IgD-negative memory B cell (primary cell): ENCODE measurements around the gene IGFLR1. TPM values are rescaled to one million over a fixed set of nuclear protein-coding genes. Genes with fewer than 3 reads are reported as not detected.
A peak's percentile ranks its signal among the peaks of the same experiment; 100 is the strongest.

Experiments
- H3K27ac Mint-ChIP-seq, 3 donors: one replicate each; pipeline ENCODE4 v1.8.0; 2020 to 2022; ENCODE audit warnings: mild to moderate bottlenecking in 3 of 3, mixed read lengths in 3 of 3, moderate library complexity in 1 of 3
- H3K27me3 Mint-ChIP-seq: one replicate; pipeline ENCODE4 v1.8.0; 2021; ENCODE audit warnings: mixed read lengths
- H3K36me3 Mint-ChIP-seq: one replicate; pipeline ENCODE4 v1.8.0; 2020; ENCODE audit warnings: mild to moderate bottlenecking, mixed read lengths
- H3K4me1 Mint-ChIP-seq, 3 donors: one replicate each; pipeline ENCODE4 v1.8.0; 2020 to 2022; ENCODE audit warnings: mixed read lengths in 3 of 3, mild to moderate bottlenecking in 1 of 3
- H3K4me3 Mint-ChIP-seq, 4 donors: one replicate each; pipeline ENCODE4 v1.8.0; 2020 to 2022; ENCODE audit warnings: mild to moderate bottlenecking in 4 of 4, mixed read lengths in 4 of 4, moderate library complexity in 3 of 4
- H3K9me3 Mint-ChIP-seq, 3 donors: one replicate each; pipeline ENCODE4 v1.8.0; 2020 to 2021; ENCODE audit warnings: mixed read lengths in 3 of 3, mild to moderate bottlenecking in 1 of 3
- polyA plus RNA-seq: library from polyadenylated mRNA; unstranded; fragments of 300-500 nt; fragmentation: Illumina TruSeq; gene quantifications from one replicate; pipeline ENCODE4 v1.2.3, GENCODE V29; 2021

IGFLR1 gene
- 140 TPM for polyA plus RNA-seq

- H3K27me3 Mint-ChIP-seq, result no peaks in the 10 kb centered on the region
- peak within 1 kb of the TSS; percentile 90 to 100 (median 94) for H3K4me3 Mint-ChIP-seq
- H3K9me3 Mint-ChIP-seq, result no peaks in the 10 kb centered on the region
- H3K27ac Mint-ChIP-seq, result peak within 1 kb of the TSS; percentile 89 to 99 (median 98)
- peaks cover 8% of the 10 kb centered on the region for H3K36me3 Mint-ChIP-seq
- peaks cover 17 to 38% (median 34%) of the 10 kb centered on the region in 3 donors for H3K4me1 Mint-ChIP-seq
Observed at GRCh38 chr19:35742121-35742724, at the start of gene IGFLR1. IGFLR1 (minus strand) TSS chr19:35742452; CDS start chr19:35741180, 1,272 bp downstream.

- Mint-ChIP-seq H3K9me3 (no peaks in the 10 kb centered on the region), H3K4me1 (no peaks in the 10 kb centered on the region), H3K27ac (no peak overlapping the region), H3K4me3 (no peak overlapping the region), H3K36me3 (no peaks in the 10 kb centered on the region), H3K27me3 (peaks cover 12% of the 10 kb centered on the region)
Observed at GRCh38 chr19:35791814-35792279, 49.6 kb upstream of the IGFLR1 start.

GRCh38 chr19:35790981-35791813 lies 48.9 kb upstream of the IGFLR1 start:
- no peaks in the 10 kb centered on the region for H3K36me3 Mint-ChIP-seq
- H3K4me1 Mint-ChIP-seq, result no peaks in the 10 kb centered on the region
- H3K9me3 Mint-ChIP-seq, result no peaks in the 10 kb centered on the region
- peaks cover 9% of the 10 kb centered on the region for H3K27me3 Mint-ChIP-seq
- H3K27ac Mint-ChIP-seq, result no peak overlapping the region
- no peak overlapping the region for H3K4me3 Mint-ChIP-seq

GRCh38 chr19:35789978-35790944 lies 48.0 kb upstream of the IGFLR1 start:
- no peaks in the 10 kb centered on the region for H3K4me1 Mint-ChIP-seq
- no peaks in the 10 kb centered on the region for H3K9me3 Mint-ChIP-seq
- no peaks in the 10 kb centered on the region for H3K36me3 Mint-ChIP-seq
- H3K27ac Mint-ChIP-seq, result no peak overlapping the region
- no peak overlapping the region for H3K4me3 Mint-ChIP-seq
- H3K27me3 Mint-ChIP-seq, result peaks cover 7% of the 10 kb centered on the region

GRCh38 chr19:35789195-35789977 lies 47.1 kb upstream of the IGFLR1 start:
- Mint-ChIP-seq H3K9me3 (no peaks in the 10 kb centered on the region), H3K27ac (no peak overlapping the region), H3K4me3 (no peak overlapping the region), H3K36me3 (no peaks in the 10 kb centered on the region), H3K27me3 (peaks cover 7% of the 10 kb centered on the region), H3K4me1 (no peaks in the 10 kb centered on the region)

- Mint-ChIP-seq H3K27me3 (peaks cover 7% of the 10 kb centered on the region), H3K27ac (no peak overlapping the region), H3K4me3 (peak overlapping the region in 1 of 4 donors; percentile 47), H3K9me3 (no peaks in the 10 kb centered on the region), H3K36me3 (no peaks in the 10 kb centered on the region), H3K4me1 (peaks cover 0 to under 1% (median 0%) of the 10 kb centered on the region in 3 donors)
Observed at GRCh38 chr19:35788205-35788960, 46.1 kb upstream of the IGFLR1 start.

- H3K27me3 Mint-ChIP-seq, result peaks cover 7% of the 10 kb centered on the region
- H3K36me3 Mint-ChIP-seq, result no peaks in the 10 kb centered on the region
- H3K27ac Mint-ChIP-seq, result no peak overlapping the region
- H3K9me3 Mint-ChIP-seq, result no peaks in the 10 kb centered on the region
- H3K4me3 Mint-ChIP-seq, result no peak overlapping the region
- peaks cover 0 to 6% (median 0%) of the 10 kb centered on the region in 3 donors for H3K4me1 Mint-ChIP-seq
Observed at GRCh38 chr19:35787227-35787799, 45.1 kb upstream of the IGFLR1 start.

- Mint-ChIP-seq H3K4me3 (no peak overlapping the region), H3K27ac (peak overlapping the region in 1 of 3 donors; percentile 4), H3K27me3 (peaks cover 5% of the 10 kb centered on the region), H3K36me3 (no peaks in the 10 kb centered on the region), H3K9me3 (no peaks in the 10 kb centered on the region), H3K4me1 (peaks cover 0 to 6% (median 0%) of the 10 kb centered on the region in 3 donors)
Observed at GRCh38 chr19:35786299-35787160, 44.3 kb upstream of the IGFLR1 start.

- H3K4me1 Mint-ChIP-seq, result peaks cover 0 to 6% (median 0%) of the 10 kb centered on the region in 3 donors
Observed at GRCh38 chr19:35785339-35785627, 43.0 kb upstream of the IGFLR1 start.

GRCh38 chr19:35784503-35785338 lies 42.5 kb upstream of the IGFLR1 start:
- peaks cover 3% of the 10 kb centered on the region for H3K36me3 Mint-ChIP-seq
- H3K4me3 Mint-ChIP-seq, result no peak overlapping the region
- H3K27ac Mint-ChIP-seq, result no peak overlapping the region
- H3K9me3 Mint-ChIP-seq, result no peaks in the 10 kb centered on the region
- H3K27me3 Mint-ChIP-seq, result no peaks in the 10 kb centered on the region
- H3K4me1 Mint-ChIP-seq, result peaks cover 0 to 6% (median 0%) of the 10 kb centered on the region in 3 donors

More at GRCh38 chr19:35785339-35785627, 43.0 kb upstream of the IGFLR1 start:
- Mint-ChIP-seq H3K27me3 (no peaks in the 10 kb centered on the region), H3K4me3 (no peak overlapping the region), H3K9me3 (no peaks in the 10 kb centered on the region), H3K27ac (no peak overlapping the region), H3K36me3 (peaks cover 2% of the 10 kb centered on the region)

- Mint-ChIP-seq H3K27me3 (no peaks in the 10 kb centered on the region), H3K4me1 (peaks cover 0 to 6% (median 0%) of the 10 kb centered on the region in 3 donors), H3K4me3 (peak overlapping the region in 1 of 4 donors; percentile 9), H3K9me3 (no peaks in the 10 kb centered on the region), H3K36me3 (peaks cover 6% of the 10 kb centered on the region), H3K27ac (peak overlapping the region in 1 of 3 donors; percentile 8)
Observed at GRCh38 chr19:35783469-35784434, 41.5 kb upstream of the IGFLR1 start.
